ENCODE data around the gene YARS2. TPM values are rescaled to one million over a fixed set of nuclear protein-coding genes. Genes with fewer than 3 reads are reported as not detected.

YARS2 gene
- polyA plus RNA-seq, 1 donor = 22.9 TPM

Other genes starting within 250 kb of the YARS2 start
- 88.0 TPM for gene DNM1L, start 76.6 kb downstream of the YARS2 start, polyA plus RNA-seq
- gene PKP2, start 140.9 kb upstream of the YARS2 start, polyA plus RNA-seq = 37.1 TPM

Measured in large intestine (tissue), 1 donor.